Astrocyte of the cerebellum (primary cell): Measurements from ENCODE around the gene ASIC2.

Source experiments
- DNase-seq: peaks from one replicate; pipeline ENCODE4 v3.0.0-alpha.2; 2011; ENCODE audit warnings: low read depth
- H3K4me3 ChIP-seq: 2 replicates; pipeline ENCODE4 v1.5.1; 2011; ENCODE audit warnings: mild to moderate bottlenecking, low read depth, low read length, moderate library complexity
- in situ Hi-C: cut with HindIII; loops from 2 replicates; pipeline ENCODE4 v1.10.0; 2017; ENCODE audit warnings: low sequenced_read_pairs
- TF ChIP-seq, protein P1 (sequence below): IDR thresholded peaks from 2 replicates; pipeline ENCODE4 v1.5.1; 2012; ENCODE audit warnings: low read length, low read depth, moderate library complexity, mild to moderate bottlenecking; ENCODE audit errors: missing control alignments

ASIC2 gene

DNA sequence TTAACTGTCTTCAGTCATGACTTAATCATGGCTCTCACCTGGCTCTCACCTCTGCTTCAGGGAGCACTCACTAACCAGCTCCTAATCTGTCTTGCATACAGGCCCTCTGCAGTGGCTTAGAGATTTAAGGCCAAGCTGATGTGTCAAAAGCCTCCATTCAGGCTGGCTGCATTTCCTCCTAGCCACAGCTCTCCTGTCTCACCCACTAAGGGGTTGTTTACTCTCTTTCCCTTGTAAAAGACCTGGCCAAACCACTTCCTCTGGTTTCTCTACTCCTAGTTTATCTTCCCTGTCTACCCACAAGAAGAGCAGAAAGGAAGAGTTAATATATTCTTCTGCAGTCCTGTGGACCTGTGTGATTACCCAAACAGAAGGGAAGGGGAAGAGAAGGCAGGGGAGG is 9.3 kb upstream of the ASIC2 start:
- TF ChIP-seq, protein P1, sequence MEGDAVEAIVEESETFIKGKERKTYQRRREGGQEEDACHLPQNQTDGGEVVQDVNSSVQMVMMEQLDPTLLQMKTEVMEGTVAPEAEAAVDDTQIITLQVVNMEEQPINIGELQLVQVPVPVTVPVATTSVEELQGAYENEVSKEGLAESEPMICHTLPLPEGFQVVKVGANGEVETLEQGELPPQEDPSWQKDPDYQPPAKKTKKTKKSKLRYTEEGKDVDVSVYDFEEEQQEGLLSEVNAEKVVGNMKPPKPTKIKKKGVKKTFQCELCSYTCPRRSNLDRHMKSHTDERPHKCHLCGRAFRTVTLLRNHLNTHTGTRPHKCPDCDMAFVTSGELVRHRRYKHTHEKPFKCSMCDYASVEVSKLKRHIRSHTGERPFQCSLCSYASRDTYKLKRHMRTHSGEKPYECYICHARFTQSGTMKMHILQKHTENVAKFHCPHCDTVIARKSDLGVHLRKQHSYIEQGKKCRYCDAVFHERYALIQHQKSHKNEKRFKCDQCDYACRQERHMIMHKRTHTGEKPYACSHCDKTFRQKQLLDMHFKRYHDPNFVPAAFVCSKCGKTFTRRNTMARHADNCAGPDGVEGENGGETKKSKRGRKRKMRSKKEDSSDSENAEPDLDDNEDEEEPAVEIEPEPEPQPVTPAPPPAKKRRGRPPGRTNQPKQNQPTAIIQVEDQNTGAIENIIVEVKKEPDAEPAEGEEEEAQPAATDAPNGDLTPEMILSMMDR, result no peak
- no peak for DNase-seq
- no peak overlapping the region for H3K4me3 ChIP-seq
- in situ Hi-C loops, result no loop called here

DNA sequence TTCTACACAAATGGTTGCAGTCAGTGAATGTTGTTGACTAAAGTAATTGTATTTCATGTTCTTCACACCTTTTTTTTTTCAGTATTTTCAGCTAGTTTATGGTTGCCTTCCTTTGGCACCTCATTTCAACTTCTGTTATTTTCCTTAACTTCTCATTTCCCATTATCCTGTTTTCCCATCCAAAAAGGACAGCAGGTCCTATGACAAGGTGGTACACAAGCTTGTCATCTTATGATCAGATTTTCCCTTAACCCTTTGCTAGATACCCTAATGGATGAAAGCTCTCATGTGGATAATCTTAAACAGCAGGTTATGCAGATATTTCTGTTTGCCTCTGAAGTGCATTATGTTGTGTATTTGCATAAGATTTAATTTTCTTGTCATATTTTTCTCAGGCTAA is 7.1 kb upstream of the ASIC2 start:
- in situ Hi-C loops, result no loop called here

DNA sequence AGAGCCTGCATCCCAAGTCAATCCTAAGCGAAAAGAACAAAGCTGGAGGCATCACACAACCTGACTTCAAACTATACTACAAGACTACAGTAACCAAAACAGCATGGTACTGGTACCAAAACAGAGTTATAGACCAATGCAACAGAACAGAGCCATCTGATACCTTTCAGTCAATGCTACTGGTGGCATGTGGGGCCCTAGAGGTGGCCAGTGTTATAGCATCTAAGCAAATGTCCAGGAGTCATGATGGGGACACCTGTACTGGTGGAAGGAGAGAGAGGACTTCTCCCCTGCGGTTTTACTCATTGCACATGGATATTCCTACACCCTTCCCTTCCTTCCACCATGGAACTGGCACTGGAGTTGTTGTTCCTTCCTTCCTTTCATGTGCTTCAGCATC is 6.0 kb upstream of the ASIC2 start:
- no peak for DNase-seq
- TF ChIP-seq, protein P1, result no peak
- H3K4me3 ChIP-seq, result no peak overlapping the region
- in situ Hi-C loops, result loop anchor here (10.0 kb wide), 1 partner anchor 284 kb away; no protein-coding TSS in a partner anchor

More for the DNA sequence above, 7.1 kb upstream of the ASIC2 start:
- TF ChIP-seq, protein P1, result no peak
- no peak for DNase-seq
- H3K4me3 ChIP-seq, result no peak overlapping the region

DNA sequence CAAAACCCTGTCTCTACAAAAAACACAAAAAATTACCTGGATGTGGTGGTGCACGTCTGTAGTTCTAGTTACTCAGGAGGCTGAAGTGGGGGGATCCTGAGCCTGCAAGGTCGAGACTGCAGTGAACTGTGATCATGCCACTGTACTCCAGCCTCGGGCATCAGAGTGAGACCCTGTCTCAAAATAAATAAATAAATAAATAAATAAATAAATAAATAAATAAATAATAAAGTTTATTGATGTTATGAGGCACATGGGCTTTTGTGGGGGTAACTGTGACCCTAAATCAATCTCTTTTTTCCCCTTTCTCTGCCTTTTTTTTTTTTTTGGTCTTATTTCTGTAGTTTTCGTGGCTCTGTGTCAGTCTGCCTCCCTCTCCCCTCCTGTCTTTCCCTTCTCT is 4.5 kb upstream of the ASIC2 start:
- DNase-seq, result no peak
- H3K4me3 ChIP-seq, result no peak overlapping the region
- TF ChIP-seq, protein P1, result no peak
- in situ Hi-C loops, result loop anchor here (10.0 kb wide), 1 partner anchor 283 kb away; no protein-coding TSS in a partner anchor

DNA sequence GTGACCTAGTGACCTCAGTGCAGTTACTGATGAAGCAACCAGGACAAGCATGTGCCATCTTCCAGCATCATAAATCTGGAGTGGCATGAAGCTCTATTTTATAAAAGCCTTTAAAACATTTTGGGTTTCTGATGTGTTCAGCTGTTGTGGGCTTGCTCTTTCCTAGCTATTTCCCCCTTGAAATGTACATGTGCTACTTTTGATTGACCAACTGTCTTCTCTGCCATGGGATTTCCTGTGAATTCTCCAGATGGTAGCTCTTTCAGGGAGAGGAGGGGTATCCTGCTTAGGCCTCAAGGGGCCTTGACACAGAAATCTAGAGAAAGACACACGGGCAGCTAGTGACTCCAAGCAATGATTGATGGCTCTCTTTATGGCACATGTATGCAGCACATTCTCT is 1.9 kb upstream of the ASIC2 start:
- DNase-seq, result no peak
- no peak overlapping the region for H3K4me3 ChIP-seq
- in situ Hi-C loops, result loop anchor here (10.0 kb wide), 1 partner anchor 280 kb away; no protein-coding TSS in a partner anchor
- TF ChIP-seq, protein P1, result no peak

DNA sequence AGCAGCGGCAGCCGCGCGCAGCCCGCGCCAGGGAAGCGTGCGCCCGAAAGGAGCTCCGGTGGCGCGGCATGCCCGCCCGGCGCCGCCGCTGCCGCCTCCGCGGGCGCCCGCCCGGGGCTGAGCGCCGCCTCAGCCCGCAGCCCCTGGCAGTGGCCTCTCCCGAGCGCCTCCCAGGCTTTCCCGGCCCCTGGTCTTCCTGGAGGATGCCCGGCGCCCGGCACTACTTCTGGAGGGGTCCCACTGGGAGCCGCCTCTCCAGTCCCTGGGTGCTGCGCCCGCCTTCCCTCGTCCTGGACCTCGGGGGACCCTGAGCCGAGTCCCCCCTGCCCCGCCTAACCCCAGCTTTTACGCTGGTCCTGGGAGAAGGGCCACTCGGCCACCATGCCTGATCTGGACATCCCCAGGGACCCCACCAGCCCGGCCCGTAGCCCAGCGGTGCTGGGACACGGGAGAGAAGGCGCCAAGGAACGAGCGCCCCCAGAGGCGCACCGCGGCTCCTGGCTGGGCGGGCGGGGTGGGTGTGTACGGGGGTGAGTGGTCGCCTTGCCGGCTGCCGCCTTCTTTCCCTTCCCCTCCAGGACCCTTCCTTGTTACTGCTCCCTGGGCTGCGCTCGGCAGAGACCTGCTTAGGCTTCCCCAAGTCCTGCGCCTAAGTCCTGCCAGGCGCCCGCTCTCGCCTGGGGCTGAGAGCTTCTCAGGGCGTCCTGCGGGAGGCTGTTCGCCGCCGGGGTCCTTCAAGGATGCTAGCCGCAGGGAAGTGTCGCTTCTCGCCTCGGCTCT is 704 bp downstream of the ASIC2 start:
- no peak for DNase-seq
- peak overlapping the region; percentile 34 for H3K4me3 ChIP-seq
- in situ Hi-C loops, result loop anchor here (10.0 kb wide), 1 partner anchor 278 kb away; no protein-coding TSS in a partner anchor
- TF ChIP-seq, protein P1, result peak; percentile 31
